GM21367 (cell line): Measurements from ENCODE around the gene RBMS1.

Source experiments
- ATAC-seq: cut with Tn5 transposase; IDR thresholded peaks from one replicate; pipeline ENCODE4 v1.9.1; 2021; ENCODE audit not compliant: unreplicated experiment

Gene RBMS1, protein sequence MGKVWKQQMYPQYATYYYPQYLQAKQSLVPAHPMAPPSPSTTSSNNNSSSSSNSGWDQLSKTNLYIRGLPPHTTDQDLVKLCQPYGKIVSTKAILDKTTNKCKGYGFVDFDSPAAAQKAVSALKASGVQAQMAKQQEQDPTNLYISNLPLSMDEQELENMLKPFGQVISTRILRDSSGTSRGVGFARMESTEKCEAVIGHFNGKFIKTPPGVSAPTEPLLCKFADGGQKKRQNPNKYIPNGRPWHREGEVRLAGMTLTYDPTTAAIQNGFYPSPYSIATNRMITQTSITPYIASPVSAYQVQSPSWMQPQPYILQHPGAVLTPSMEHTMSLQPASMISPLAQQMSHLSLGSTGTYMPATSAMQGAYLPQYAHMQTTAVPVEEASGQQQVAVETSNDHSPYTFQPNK

DNA sequence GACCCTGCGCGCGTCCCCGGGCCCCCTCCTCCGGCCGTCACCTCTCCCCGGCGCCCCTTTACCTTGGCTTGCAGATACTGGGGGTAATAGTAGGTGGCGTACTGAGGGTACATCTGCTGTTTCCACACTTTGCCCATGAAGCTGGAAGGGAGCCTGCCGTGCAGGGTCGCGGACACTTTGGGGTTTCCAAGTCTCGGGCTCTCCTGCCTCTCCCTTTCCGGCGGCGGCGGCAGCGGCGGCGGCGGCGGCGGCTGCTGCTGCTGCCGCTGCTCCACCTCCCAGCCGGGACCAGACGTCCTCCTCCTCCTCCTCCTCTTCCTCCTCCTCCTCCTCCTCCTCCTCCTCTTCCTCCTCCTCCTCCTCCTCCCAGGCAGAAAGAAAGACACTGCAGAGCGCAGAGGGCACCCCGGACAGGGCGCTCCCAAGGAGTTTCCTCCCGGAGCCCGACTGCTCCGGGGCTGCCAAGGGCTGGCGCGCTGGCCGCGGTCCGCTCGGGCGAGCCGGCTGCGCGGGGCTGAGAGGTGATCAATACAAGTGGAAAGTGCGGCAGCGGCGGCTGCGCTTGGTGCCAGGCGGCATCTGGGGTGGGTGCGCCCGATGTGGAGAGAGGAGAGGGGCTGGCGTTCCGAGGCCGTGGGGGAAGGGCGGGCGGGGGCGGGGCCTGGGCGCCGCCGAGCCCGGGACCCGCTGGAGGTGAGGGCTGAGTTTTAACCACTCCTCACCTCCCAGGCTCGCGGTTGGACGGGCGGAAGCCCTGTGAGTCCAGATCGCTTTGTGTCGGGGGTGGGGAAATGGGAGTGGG, at the start of gene RBMS1:
TSS of gene RBMS1 (minus strand) at position 581 of the 802 bp plus-strand sequence. CDS start at position 137, 444 bp downstream.
- ATAC-seq = no peak

- ATAC-seq = no peak
Measured at GRCh38 chr2:160541745-160542144, 48.1 kb upstream of the RBMS1 start.

GRCh38 chr2:160538559-160539355, 45.1 kb upstream of the RBMS1 start:
- ATAC-seq = no peak

GRCh38 chr2:160538115-160538514, 44.5 kb upstream of the RBMS1 start:
- no peak for ATAC-seq

GRCh38 chr2:160534996-160535395, 41.4 kb upstream of the RBMS1 start:
- ATAC-seq = no peak

DNA sequence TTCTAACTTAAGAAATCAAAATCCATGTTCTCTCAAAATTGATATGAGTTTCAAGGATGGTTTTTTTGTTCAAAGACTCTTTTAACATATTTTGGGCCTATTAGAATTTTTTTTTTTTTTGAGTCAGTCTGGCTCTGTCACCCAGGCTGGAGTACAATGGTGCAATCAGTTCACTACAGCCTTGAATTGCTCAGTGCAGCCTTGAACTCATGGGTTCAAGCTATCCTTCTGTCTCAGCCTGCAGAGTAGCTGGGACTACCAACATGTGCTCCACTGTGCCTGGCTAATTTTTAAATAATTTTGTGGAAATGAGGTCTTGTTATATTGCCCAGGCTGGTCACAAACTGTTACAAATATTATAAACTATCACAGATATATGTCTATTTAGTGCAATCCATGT, 40.6 kb upstream of the RBMS1 start:
- ATAC-seq = no peak

- no peak for ATAC-seq
Measured at GRCh38 chr2:160533482-160533881, 39.9 kb upstream of the RBMS1 start.

DNA sequence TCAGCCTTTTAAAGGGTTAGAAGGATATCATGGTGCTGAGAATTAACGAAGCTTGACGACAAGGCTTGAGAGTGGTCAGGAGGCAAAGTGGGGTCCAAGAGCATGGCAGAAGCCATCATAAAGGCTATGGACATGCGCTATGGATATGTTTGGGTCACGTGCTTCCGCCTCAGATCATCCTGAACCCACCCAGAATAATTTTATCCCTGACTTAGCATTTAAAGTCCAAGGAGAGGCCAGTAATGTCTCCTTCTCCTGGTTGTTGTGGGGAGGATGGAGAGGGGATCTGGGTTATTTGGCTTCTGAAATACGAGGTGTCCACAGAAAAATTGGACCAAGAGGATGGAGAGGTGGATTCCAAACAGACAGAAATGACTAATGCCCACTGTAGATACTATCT, 38.8 kb upstream of the RBMS1 start:
- no peak for ATAC-seq

GRCh38 chr2:160522951-160523710, 29.5 kb upstream of the RBMS1 start:
- no peak for ATAC-seq

DNA sequence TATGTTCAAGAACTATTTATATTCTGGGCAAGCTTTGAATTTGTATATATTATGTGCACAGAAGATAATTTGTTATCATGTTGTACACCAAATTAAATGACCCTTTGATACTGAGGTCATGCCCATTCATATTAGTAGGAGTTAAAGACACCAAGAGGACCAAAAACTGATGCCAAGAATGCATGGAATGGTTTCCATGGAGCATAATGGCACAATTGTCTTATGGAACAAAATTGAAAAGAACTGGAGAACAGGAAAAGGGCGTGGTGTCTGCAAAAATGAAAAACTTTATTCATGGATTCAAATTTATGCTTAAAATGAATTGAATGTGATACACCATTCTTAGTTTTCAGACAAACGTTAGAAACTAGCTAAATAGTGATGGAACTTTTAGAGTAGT, 24.1 kb upstream of the RBMS1 start:
- no peak for ATAC-seq

DNA sequence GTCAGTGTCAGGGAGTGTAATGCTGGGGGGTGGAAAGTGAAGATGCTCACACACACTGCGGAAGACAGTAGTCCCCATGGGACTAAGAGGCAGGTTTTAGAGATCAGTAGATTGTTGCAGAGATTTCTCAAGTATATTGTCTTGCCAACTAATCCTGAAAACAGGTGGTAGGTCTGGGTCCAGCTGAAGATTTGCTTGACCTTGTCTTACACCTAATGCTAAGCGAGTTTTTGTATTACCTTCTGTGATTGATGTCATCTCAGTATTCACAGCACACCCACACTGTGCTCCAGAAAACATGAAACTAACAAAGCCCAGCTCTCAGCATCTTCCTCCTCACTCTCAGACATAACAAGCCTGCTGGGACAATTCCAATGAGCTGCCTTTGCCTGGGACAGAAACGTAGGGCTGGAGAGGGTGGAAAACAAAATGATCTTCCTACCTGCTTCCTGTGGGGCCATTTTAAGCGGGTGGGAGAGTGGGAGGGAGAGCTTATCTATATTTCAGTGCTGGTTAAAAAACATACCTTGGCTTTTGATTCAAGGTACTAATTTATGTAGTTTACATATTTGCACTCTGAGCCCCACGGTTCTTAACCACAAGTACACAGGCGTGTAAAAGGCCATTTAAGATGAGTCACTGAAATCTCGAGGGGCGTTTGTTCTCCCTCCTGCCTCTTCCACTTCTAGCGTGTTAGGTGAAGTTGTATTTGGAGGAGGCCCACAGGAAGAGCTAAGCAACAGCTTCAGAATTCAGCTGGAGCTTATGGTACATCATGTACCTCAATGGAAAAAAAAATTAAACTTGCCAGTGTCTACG, 23.1 kb upstream of the RBMS1 start:
- ATAC-seq = no peak

DNA sequence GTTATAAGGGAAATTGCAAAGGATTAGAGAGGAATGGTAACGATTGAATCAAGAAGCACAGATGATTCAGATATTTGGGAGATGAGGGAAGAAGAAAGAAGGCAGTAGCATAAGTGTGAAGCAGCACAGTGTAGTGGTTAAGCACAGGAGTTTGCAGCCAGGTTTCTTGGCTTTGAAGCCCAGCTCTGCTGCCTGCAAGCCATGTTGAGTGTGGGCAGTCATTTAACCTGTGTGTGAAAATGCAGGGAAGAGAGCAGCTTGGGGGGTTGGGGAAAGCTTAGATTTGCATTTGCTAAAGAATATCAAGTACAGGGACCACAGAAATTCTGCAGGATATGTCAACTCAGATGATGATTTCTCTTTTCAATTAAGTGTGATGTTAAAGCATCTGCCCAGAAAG, 21.5 kb upstream of the RBMS1 start:
- ATAC-seq = no peak

DNA sequence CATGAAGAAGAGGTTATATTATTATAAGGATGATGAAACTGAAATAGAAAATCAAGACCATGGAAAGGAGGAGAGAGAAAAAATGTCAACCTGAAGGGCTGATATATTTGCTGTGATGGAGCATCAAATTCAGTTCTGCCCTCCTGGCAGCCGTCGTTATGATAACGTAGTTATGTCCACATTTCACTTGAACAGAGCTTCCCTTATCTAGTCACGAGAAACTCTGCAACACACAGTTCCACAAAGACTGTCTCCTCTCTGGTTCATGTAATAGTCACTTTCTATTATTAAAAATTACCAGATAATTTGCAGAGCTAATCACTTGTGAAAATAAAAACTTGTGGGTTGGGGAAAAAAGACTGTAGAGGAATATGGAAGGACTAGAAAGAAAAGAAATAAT, 19.5 kb upstream of the RBMS1 start:
- no peak for ATAC-seq

GRCh38 chr2:160512491-160512890, 18.9 kb upstream of the RBMS1 start:
- no peak for ATAC-seq

GRCh38 chr2:160510617-160511016, 17.0 kb upstream of the RBMS1 start:
- ATAC-seq = no peak

DNA sequence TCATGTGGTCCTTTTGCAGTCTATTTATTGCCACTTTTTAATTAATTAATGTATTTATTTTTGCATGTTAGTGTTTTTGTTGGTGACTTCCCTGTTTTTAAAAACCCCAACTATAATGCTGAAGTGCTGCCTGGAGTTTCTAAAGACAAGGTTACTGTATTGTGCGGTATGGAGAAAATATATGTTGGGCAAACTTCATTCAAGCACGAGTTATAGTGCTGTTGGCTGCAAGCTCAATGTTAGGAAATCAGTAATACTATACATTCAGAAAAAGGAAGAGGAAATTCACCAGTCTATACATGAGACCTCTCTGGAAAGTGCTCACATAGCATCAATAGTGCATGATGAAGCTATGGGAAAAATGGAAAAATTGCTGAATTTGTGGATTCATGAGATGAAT, 15.4 kb upstream of the RBMS1 start:
- no peak for ATAC-seq

DNA sequence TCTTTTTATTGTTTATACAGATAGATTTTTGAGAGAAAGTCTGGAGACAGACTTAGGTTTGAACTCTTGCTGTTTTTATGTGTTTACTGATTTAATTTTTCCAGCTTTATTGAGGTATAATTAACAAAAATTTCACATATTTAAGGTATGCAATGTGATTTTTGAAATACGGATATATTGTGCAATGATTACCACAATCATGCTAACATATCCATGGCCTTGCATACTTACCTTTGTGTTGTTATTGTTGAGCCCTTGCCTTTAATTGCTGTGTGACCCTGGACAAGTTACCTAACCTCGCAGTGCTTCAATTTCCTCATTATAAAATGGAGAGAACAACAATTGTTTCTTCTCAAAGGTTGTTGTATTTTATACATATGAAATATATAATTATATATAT, 13.9 kb upstream of the RBMS1 start:
- ATAC-seq = no peak

DNA sequence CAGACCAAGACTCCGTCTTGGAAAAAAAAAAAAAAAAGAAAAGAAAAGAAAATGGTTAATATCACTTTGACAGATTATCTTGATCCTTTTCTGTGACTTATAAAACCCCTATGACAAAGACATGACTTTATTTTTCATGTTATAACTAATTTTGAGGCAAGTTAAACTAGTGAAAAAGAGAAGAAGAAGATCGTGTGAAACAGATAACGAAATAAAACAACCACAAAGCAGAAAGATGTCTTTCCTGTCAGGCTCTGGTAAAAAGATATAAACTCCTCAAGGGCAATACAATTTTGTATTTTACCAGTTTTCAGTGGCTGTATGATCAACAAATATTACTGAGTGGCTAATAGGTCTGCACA, 13.4 kb upstream of the RBMS1 start:
- ATAC-seq = no peak

DNA sequence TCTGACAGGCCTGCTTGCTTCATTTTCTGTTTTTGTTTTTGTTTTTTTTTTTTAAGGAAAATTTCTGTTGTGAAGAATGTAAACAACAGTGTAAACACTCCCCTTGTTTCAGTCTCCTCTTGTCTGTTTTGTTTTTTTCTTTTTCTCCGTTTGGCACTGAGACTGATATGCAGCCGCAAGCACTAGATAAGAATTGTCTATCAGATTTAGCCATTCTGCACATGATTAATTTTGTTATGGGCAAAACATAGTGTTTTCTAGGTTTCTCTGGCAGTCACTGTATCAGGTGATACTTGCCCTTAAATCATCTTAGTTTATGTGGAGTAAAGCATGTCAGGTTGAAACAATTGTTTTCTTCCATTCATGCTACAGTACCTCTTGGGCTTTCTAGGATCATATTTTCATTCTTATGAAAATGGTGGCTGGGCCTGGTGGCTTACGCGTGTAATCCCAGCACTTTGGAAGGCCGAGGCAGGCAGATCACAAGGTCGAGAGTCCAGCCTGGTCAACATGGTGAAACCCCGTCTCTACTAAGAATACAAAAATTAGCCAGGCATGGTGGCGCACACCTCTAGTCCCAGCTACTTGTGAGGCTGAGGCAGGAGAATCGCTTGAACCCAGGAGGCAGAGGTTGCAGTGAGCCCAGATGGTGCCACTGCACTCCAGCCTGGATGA, 12.9 kb upstream of the RBMS1 start:
- no peak for ATAC-seq
